ENCODE measurements around the gene YTHDF2. TPM values are rescaled to one million over a fixed set of nuclear protein-coding genes. Genes with fewer than 3 reads are reported as not detected.

Gene YTHDF2
- total RNA-seq, 2 donors from 2014 or later = 51.5 to 86.5 TPM

GRCh38 chr1:28812669-28813468 lies 76.1 kb downstream of the YTHDF2 start:
- no peaks in the 10 kb centered on the region for H3K36me3 ChIP-seq
- DNase-seq (ENCODE audit: low spot score) = no peak
- peaks cover 26% of the 10 kb centered on the region for H3K27me3 ChIP-seq (replicated peaks; ENCODE audit: insufficient read depth)
- no peaks in the 10 kb centered on the region for H3K4me1 ChIP-seq (replicated peaks)
- no peak overlapping the region for H3K27ac ChIP-seq
- TF ChIP-seq POLR2AphosphoS5 (IDR thresholded peaks at IDR 0.05) = no peak
- no peak for TF ChIP-seq CTCF (IDR thresholded peaks at IDR 0.05)
- no peak for TF ChIP-seq POLR2A (IDR thresholded peaks at IDR 0.05)
- H3K4me3 ChIP-seq = no peak overlapping the region
- intact Hi-C loops (cut with DNase I) = no loop called here
- 30% methylated on average over 34 of the region's 34 CpGs for WGBS
- no peaks in the 10 kb centered on the region for H3K9me3 ChIP-seq

DNA sequence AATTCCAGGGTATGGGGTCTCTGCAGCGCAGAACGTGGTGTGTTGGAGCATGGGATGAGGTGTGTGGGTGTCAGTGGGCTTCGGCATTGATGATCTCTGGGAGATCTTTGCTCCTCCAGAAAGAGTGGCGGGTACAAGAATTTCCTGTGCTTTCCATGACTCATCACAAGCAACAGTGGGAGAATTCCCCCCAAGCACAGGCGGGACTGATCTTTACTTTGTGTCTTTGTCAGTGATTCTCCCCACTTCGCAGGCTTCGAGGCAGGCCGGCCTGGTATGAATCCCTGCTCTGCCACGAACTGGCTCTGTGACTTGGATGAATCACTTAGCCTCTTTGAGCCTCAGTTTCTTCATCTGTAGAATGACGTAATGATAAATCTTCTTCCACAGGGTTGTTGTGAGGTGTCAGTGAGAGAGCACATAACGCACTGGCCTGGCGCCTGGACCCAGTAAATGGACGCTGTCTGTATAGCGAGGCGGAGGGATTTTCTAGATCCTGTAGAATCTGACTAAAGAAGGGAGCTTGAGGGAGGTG lies 77.3 kb downstream of the YTHDF2 start:
- Histone ChIP-seq H3K27ac (no peak overlapping the region), H3K4me3 (no peak overlapping the region), H3K9me3 (no peaks in the 10 kb centered on the region), H3K4me1 (replicated peaks) (no peaks in the 10 kb centered on the region), H3K27me3 (replicated peaks; ENCODE audit: insufficient read depth) (peaks cover 26% of the 10 kb centered on the region), H3K36me3 (no peaks in the 10 kb centered on the region)
- 85% methylated on average over 15 of the region's 15 CpGs for WGBS
- TF ChIP-seq POLR2AphosphoS5 (IDR thresholded peaks at IDR 0.05) (no peak), POLR2A (IDR thresholded peaks at IDR 0.05) (no peak), CTCF (IDR thresholded peaks at IDR 0.05) (no peak)
- intact Hi-C loops (cut with DNase I) = no loop called here
- DNase-seq (ENCODE audit: low spot score) = no peak

DNA sequence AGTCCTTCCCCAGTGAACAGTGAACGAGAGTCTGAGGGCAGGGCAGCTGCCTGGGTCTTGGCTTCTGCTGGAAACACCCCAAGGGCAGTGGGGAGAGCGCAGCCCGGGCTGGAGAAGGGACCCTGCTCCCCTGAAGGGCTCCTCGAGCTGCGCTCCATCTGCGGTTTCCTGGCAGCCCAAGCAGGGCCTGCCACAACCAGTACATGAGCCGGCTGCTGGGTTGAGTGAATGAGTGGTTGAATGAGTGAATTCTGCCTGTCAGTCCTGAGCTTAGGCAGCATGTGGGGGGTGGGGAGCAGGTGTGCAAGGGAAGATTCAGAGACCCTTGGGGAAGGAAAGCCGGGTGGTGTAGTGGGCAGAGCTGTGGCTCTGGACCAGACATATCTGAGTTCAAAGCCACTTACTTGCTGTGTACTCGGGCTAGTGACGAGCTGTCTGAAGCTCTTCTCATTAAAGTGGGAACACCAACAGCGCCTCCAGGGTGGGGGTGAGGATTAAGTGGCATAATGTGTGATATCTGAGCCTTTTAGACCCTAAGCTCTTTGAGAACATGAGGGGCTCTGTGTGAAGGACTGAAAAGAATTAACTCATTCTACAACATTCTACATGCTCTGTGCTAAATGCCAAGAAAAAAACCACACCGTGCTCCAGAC lies 78.9 kb downstream of the YTHDF2 start:
- Histone ChIP-seq H3K4me3 (no peak overlapping the region), H3K27me3 (replicated peaks; ENCODE audit: insufficient read depth) (peaks cover 22% of the 10 kb centered on the region), H3K36me3 (no peaks in the 10 kb centered on the region), H3K27ac (no peak overlapping the region), H3K9me3 (no peaks in the 10 kb centered on the region), H3K4me1 (replicated peaks) (no peaks in the 10 kb centered on the region)
- no peak for DNase-seq (ENCODE audit: low spot score)
- intact Hi-C loops (cut with DNase I) = no loop called here
- TF ChIP-seq POLR2AphosphoS5 (IDR thresholded peaks at IDR 0.05) = no peak
- TF ChIP-seq CTCF (IDR thresholded peaks at IDR 0.05) = no peak
- no peak for TF ChIP-seq POLR2A (IDR thresholded peaks at IDR 0.05)
- WGBS = 37% methylated on average over 12 of the region's 12 CpGs

GRCh38 chr1:28817133-28817532 lies 80.4 kb downstream of the YTHDF2 start:
- intact Hi-C loops (cut with DNase I) = no loop called here
- DNase-seq (ENCODE audit: low spot score) = no peak
- Histone ChIP-seq H3K36me3 (no peaks in the 10 kb centered on the region), H3K27me3 (replicated peaks; ENCODE audit: insufficient read depth) (peaks cover 18% of the 10 kb centered on the region), H3K4me1 (replicated peaks) (no peaks in the 10 kb centered on the region), H3K9me3 (no peaks in the 10 kb centered on the region), H3K27ac (no peak overlapping the region), H3K4me3 (no peak overlapping the region)
- WGBS = 88% methylated on average over 7 of the region's 7 CpGs
- TF ChIP-seq POLR2A (IDR thresholded peaks at IDR 0.05) (no peak), CTCF (IDR thresholded peaks at IDR 0.05) (no peak), POLR2AphosphoS5 (IDR thresholded peaks at IDR 0.05) (no peak)

Data from prostate gland (tissue), 2 donors.